GM21529 (cell line): ENCODE measurements around the gene MROH9.

Experiments
- ATAC-seq: cut with Tn5 transposase; IDR thresholded peaks from one replicate; pipeline ENCODE4 v1.9.1; 2021; ENCODE audit not compliant: unreplicated experiment

MROH9 gene

DNA sequence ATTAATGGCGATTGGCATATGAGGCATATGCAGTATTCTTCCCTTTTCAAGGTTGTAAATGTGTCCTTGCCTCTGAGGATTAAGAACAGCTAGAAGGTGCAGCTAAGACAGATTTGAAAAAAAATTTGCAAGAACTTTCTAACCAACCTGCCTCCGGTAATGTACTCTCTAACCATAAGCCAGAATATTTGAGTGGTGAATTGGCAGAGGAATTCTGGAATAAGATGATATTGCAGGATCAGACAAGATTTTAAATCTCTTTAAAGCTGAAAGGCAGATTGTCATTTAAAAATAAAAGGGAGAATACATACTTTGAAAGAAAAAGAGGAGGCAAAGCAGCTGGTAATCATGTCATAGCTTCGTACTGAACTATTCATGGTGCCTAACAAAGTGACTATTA is 29.2 kb downstream of the MROH9 start:
- ATAC-seq, result no peak

DNA sequence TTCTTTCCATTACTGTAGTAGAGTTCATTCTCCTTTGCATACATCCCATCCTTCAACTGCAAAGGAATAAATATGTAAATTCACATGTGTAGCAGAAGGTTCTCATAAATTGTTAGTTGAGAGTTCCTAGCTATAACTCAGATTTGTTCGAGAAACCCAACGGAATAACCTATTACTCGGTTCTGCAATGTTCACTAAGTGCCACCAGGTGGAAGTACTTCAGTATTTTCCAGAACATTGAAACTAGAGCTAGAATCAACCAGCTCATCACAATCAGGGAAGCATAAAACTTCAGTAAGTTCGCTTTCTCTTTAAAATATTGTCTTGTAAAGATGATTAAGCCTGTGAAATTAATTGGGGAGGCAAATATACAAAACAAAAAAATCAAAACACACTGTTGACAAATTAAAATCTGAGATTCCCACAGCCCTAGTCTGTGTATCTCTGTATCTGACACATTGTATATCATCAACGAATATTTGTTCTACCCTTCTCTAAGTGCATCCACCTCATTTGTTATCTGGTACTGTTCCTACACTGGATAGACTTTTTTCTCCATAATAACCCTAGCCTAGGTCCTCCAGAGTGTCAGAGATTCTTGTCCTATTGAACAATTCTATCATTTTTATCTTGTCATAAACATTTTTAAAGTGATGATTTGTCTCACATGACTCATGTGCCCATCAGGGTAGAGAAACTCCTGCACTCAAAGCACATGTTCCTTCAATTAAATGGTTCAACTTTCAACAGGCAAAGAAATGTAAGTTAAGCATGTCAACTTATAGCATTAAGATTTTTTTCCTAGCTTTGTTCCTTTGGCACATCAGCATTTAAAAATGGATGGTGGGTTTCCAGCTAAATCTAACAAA is 31.9 kb downstream of the MROH9 start:
- peak; percentile 71 for ATAC-seq

DNA sequence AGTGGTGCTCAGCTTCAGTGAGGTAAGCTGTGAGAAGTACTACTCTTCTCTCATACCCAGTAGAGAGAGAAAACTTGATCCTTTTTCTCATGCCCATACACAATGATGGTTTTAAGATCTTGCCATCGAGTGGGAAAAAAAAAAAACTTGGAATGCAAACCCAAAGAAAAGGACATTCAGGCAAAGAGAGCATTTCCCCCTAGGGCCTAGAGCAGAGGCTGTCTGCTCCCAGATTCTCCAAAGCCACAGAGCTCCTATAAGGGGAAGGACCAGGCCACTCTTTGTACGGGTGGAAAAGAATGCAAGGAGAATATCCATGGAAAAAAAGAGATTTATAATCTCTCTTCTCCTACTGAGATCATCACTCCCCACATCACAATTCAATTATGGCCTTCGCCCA is 34.9 kb downstream of the MROH9 start:
- no peak for ATAC-seq

DNA sequence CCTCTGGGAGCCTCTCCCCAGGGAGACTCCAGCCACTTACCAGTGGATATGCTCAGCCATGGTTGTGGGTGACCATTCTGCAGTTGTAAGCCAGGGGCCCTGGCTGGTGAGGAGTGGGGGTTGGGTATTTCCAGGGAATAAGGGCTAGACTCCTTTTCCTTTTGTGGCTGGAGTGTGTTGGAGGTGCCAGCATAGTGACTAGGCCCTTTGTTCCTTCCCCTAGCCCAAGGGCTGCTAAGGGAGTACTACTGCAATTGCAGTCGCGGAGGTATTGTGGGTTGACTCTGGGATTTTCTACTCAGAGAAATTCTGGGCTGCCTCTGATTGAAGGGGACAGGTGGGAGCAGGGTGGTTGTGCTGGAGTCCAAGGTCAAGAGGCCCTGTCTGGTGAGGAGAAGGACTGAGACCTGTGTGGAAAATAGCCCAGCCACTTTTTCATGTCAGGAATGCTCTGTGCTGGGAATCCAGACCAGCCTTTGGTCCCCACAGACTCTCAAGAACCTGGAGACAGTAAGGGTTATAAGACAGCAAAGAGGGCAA is 43.1 kb downstream of the MROH9 start:
- ATAC-seq, result no peak

DNA sequence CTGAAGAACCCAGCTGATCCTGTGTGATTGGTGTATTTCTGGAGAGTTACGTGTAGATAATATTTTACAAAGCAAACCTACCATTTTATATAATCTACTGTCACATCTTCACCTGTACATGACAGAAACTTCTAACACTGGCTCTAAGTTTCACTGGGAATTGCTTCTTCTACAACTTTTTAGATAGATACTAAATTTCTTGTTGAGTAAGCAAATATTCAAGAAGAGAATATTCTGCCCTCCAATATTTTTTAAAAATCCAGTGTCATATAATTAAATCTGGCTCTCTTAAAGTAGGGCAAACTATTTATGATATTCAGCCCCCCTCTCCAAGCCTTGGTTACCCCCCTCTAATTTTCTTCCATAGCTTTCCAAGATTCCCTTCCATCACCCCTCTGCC is 50.1 kb downstream of the MROH9 start:
- ATAC-seq, result no peak

DNA sequence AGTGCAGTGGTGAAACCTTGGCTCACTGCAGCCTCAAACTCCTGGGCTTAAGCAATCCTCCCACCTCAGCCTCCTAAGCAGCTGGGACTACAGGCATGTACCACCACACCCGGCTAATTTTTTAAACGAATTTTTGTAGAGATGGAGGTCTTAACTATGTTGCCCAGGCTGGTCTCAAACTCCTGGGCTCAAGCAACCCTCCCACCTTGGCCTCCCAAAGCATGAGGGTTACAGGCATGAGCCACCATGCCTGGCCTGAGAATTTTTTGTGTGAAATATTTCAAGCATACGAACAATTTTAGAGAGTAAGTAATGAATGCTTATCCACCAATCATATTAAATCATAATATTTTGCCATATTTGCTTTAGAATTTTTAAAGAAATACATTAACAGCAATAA is 51.6 kb downstream of the MROH9 start:
- no peak for ATAC-seq

DNA sequence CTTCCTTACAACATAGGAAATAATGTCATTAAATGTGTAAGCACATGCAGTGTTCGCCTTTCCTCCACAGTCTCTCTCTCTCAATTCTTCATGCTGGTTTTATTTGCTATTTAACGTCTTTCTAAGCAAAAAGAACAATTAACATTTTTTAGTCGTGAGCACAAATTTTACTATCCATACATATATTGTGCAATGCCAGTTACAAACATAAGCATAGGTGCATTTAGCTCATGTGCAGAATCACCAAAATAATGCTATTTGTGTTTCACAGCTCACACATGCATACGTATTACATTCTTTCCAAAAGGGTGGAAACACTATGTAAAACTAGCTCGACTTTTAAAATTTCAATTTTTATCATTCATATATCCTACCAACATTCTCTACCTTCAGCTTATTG is 52.1 kb downstream of the MROH9 start:
- no peak for ATAC-seq

DNA sequence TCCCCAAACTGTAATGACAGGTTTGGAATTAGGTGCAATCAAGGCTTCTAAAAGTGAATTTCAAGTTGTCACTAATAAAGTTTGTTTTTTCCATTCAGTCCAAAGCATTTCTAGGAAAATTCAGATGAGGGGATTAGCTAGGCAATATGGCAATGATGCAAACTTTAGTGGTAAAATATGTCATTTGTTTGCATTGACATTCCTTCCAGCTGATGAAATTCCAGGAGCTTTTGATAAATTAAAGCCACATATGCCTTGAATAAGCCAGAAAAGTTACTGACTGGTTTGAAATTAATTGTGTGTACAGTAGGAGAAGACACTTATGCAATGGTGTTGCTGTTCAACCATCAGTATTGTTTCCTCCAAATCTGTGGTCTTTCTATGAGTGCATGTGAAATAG is 57.8 kb downstream of the MROH9 start:
- ATAC-seq, result no peak

DNA sequence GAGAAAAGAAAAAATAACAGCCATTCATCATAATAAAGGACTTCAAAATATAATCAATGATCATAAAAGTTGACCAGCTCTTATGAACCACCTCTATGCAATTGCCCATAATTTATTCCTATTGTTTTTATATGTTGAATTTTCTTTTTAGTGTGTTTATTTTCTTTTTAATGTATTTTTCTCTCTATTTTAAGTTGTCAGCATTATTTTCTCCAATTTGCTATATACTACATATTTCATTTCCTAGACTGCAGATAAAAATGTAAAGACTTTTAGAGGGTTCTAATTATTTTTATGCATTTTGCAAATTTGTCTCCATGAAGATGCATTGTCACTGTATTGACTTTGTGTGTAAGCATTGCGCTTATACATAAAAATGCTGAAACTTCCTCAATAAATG is 58.4 kb downstream of the MROH9 start:
- ATAC-seq, result no peak

DNA sequence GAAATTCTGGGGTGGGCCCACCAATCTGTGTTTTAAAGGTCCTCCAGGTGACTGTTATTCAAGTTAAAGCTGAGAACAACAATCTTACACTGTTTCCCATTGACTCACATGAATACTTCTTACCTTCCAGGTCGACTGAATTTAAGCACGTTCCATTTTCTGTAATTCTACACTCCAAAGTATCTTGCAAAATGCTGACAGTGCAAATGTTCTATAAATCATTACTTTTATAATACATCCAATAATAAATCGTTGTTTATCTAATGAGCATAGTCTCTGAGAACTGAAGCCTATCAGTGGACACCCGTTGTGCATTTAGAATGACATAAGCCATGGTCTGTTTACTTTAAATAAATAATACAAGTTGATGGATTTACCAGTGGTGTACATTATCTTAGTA is 79.5 kb downstream of the MROH9 start:
- no peak for ATAC-seq

DNA sequence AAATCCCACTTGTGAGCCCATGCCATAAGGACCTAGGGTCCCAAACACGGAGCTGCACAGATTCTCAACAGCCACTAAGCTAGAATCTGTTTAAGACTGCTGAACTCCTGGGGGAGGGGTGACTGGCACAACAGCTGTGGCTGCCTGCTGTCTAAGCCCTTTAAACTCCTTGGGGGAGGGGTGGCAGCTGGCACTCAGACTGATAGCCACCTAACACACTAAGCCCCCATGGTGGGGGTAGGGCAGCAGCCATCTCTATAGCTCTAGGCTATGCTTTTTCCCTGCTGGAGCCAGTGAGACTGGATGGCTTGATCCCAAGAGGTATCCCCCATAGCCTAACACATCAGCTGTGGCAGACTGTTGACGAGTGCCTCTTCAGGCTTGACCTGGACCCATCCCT is 82.1 kb downstream of the MROH9 start:
- no peak for ATAC-seq

DNA sequence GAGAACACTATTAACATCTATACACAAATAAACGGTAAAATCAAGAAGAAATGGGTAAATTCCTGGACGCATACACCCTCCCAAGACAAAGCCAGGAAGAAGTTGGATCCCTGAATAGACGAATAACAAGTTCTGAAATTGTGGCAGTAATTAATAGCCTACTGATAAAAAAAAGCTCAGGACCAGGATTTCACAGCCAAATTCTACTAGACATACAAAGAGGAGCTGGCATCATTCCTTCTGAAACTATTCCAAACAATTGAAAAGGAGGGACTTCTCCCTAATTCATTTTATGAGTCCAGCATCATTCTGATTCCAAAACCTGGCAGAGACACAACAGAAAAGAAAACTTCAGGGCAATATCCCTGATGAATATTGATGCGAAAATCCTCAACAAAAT is 84.6 kb downstream of the MROH9 start:
- no peak for ATAC-seq

DNA sequence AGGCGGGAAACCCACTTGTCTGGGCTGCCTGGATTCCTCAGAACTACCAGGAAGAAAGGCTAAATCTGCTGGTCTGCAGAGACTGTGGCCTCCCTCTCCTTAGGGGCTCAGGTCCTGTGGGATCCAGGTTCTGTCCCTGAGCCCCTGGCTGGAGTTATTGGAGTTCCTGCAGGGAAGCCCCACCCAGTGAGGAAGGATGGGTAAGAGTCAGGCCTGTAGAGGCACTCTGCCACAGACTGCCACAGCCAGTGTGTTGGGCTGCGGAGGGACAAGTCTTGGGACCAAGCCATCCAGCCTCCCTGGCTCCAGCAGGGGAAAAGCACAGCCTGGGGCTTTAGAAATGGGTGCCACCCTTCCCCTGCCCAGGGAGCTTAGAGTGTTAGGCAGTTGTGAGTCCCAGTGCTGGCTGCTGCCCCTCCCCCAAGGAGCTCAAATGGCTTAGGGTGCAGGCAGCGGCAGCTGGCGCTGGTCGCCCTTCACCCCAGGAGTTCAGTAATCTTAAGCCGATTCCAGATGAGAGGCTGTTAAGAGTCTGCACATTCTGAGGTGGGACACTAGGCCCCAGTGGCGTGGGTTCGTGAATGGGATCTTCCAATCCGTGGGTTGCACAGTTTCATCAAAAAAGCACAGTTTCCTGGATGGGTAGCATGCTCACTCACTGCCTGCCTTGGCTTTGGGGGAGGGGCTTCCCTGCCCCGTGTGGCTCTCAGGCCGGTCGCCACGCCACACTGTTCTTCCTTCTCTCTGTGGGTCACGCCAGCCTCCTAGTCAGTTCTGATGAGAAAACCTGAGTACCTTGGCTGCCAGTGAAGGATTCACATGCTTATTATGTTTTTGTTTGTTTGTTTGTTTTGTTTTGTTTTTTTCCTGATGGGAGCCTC is 97.7 kb downstream of the MROH9 start:
- ATAC-seq, result no peak

DNA sequence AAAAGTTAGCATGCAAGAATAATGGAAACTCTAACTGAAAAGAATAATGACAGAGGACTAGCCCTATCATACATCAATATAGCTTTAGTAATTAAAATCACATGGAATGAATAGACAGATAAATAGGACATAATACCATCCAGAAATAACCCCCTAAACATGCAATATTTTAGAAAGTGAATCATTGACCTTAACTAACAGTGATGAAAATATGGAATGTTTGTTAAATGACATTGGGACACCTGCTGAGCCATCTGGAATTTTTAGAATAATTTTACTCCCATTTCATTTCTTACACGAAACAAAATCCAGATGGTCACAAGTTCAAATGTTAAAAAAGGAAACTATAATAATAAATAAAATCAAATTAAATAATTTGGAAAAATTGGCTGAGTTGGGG is 102.3 kb downstream of the MROH9 start:
- ATAC-seq, result no peak

DNA sequence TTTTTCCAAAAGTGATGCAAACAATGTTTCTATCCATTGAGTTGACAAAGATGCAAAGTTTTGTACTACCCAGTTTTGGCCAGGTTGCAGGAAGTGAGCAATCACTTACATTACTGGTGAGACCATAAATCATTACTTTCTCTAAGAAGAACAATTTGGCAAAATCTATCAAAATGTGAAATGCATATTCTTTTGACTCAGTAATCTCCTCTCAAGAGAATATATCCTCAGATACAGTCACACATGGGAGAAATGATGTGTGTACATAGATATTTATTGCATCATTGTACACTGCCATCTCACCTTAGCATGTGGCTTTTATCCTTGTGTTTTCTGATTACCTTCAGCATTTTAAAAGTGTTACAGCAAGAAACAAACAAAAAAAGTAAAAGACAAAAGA is 103.0 kb downstream of the MROH9 start:
- no peak for ATAC-seq

DNA sequence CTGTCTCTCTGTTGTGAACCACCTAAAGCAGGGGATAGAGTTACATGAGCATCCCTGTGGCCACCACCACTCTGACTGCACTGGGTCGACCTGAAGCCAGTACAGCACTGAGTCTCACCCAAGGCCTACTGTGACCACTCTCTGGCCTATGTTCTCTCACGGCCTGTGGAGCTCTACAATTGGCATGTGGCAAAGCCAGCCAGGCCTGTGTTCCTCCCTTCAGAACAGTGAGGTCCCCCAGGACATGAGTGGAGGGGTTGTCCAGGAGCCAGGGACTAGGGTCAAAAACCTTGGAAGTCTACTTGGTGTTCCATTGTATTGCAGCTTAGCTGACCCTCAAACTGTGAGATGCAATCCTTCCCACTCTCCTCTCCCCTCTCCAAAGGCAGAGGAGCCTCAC is 112.7 kb downstream of the MROH9 start:
- no peak for ATAC-seq

DNA sequence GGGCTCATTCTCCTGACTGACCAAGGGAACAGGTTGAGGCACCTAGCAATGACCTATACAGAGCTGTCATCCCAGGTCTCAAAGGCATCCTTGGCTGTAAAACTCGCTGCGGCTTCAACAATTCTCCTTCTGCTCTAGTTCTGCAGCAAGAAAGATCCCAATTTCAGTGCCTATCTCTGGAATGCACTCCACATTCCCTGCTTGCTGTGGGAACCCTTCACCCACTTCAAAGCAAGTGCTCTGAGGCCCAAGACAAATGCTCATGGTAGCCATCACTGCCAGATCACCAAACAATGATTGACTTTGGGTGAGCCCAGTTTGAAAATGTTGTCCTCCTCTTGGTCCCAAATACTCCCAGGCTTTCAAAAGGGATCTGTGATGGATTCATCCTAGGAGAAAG is 117.6 kb downstream of the MROH9 start:
- no peak for ATAC-seq

DNA sequence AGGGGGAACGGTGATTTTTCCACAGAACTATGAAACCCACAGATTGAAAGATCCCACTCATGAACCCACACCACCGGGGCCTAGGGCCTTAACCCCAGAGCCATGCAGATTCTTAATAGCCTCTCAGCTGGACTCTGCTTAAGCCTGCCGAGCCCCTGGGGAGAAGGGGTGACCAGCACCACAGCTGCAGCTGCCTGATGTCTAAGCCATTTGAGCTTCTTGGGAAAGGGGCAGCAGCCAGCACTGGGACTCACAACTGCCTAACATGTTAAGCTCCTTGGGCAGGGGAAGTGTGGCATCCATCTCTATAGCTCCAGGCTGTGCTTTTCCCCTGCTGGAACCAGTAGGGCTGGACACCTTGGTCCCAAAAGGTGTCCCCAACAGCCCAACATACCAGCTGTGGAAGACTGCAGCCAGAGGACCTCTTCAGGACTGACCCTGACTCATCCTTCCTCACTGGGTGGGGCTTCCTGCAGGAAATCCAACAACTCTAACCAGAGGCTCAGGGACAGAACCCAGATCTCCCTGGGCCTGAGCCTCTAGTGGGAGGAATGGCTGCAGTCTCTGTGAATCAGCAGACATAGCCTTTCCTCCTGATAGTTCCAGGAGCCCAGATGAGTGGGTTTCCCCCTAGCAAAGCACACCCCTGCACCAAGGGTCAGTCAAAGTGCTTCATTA is 120.8 kb downstream of the MROH9 start:
- ATAC-seq, result no peak

DNA sequence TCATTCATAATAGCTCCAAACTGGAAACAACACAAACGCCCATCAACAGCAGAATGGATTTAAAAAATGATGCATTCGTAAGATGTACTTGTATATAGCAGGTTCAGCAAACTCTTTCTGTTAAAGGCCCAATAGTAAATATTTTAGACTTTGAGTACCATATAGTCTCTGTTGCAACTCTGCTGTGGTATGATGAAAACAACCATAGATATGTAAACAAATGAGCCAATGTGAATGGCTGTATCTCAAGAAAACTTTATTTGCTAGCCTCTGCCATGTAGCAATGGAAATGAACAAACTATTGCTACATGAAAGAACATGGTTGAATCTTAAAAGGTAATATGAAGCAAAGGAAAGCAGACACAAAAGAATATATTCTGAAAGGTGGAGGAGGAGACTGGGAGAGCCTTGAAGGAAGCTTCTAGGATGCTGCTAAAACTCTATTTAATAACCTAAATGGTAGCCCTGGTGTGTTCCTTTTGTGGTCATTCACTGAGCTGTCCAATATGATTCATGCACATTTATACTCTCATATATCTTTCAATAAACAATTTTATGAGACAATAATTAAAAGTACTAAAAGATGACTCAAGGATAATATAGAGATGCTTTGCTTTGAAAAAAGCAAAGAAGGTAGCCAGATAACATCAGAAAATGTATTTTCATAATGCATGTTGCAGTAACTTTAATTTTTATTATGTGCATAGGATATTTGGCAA is 126.2 kb downstream of the MROH9 start:
- no peak for ATAC-seq

DNA sequence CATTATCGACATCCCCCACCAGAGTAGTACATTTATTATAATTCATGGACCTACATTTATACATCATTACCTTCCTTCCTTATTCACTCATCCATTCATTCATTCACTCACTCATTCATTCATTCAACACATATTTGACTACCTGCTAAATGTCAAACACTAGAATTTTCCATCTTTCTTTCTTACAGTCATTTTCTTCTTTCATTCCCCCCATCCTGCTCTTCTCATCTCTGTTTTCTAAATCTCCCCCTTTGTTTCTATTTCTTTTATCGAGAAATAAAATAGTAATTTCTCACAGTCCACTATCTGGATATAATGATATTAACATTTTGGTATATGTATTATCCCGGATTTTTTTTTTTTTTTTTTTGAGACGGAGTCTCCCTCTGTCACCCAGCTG is 127.6 kb downstream of the MROH9 start:
- no peak for ATAC-seq

DNA sequence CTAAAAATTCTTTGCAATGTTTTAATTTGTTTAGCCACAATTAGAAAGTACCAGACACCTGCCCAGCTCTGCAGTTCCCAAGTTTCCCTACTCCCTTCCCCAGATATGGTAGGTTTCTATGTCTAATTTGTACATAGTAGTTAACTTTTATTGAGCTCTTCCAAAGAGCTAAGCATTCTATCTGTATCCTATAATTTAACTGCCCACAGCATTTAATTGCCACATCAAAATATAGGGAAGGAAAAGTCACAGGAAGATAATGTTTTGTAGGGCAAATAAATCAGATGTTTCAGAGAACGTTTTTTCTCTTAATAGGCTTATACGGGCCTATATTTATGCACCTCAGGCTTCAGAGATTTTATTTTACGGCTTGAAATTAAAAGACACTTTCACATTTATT is 139.7 kb downstream of the MROH9 start:
- ATAC-seq, result no peak
